Mucosa of descending colon (tissue), 3 donors: ENCODE measurements around the gene ASTN2. TPM values are rescaled to one million over a fixed set of nuclear protein-coding genes. Genes with fewer than 3 reads are reported as not detected.

ENCODE experiments used
- ATAC-seq: fragments of 200-7000 bp; cut with Tn5 transposase; one replicate; pipeline ENCODE4 v1.9.1; 2020; ENCODE audit warnings: mild to moderate bottlenecking, moderate library complexity
- DNase-seq, 3 donors: peaks; one replicate each; pipeline ENCODE4 v3.0.0-alpha.2; 2020
- H3K36me3 ChIP-seq: fragments of 200-600 bp; one replicate; pipeline ENCODE4 v1.8.0; 2021; ENCODE audit warnings: low read depth, mild to moderate bottlenecking
- H3K4me1 ChIP-seq: fragments of 200-600 bp; one replicate; pipeline ENCODE4 v1.8.0; 2021; ENCODE audit warnings: low read depth, mild to moderate bottlenecking
- H3K4me3 ChIP-seq: fragments of 200-600 bp; one replicate; pipeline ENCODE4 v1.8.0; 2021; ENCODE audit warnings: mild to moderate bottlenecking
- H3K9me3 ChIP-seq: fragments of 200-600 bp; one replicate; pipeline ENCODE4 v1.8.0; 2021; ENCODE audit warnings: mild to moderate bottlenecking
- CTCF ChIP-seq: fragments of 200-600 bp; IDR thresholded peaks from one replicate; pipeline ENCODE4 v1.8.0; 2022; ENCODE audit warnings: antibody characterized with exemption, mild to moderate bottlenecking
- intact Hi-C, 2 donors: fragments of 100-400 bp; cut with DNase I in 1 of 2; cut with micrococcal nuclease in 1 of 2; formaldehyde crosslinking; loops; one replicate each; pipeline versions ENCODE4 v1.11.0 to v1.11.1; 2022; cut with DNase I, micrococcal nuclease
- total RNA-seq, 3 donors: library from RNA; stranded (reverse); fragmentation: NEBNext Ultra II Directional in 2 of 3; extraction: Animal tissue kit (Norgen Biotek cat#: 25700) in 2 of 3; gene quantifications; one replicate each; pipeline versions ENCODE4 v1.2.1 to v1.2.4, GENCODE V29; 2021 to 2023
- donor health status: DM: no; HTN: no; CAD: no; lungs with moderate emphysema.
- donor health status: DM: no; HTN: no; CAD: no.
- donor health status: DM: no; HTN: yes; CAD: no.

The ASTN2 gene
- total RNA-seq, 3 donors from 2014 or later: 3.5 to 6.1 (median 5.4) TPM

GRCh38 chr9:117278471-117279035 is 136.3 kb downstream of the ASTN2 start:
- intact Hi-C loops: no loop called here
- Histone ChIP-seq H3K36me3 (no peaks in the 10 kb centered on the region), H3K4me1 (no peaks in the 10 kb centered on the region), H3K9me3 (no peaks in the 10 kb centered on the region), H3K4me3 (no peak overlapping the region)
- no peak for ATAC-seq
- no peak for TF ChIP-seq CTCF
- no peak for DNase-seq

- Histone ChIP-seq H3K36me3 (no peaks in the 10 kb centered on the region), H3K9me3 (no peaks in the 10 kb centered on the region), H3K4me3 (no peak overlapping the region), H3K4me1 (no peaks in the 10 kb centered on the region)
- DNase-seq: no peak
- intact Hi-C loops: no loop called here
- no peak for TF ChIP-seq CTCF
- ATAC-seq: no peak
Measured at GRCh38 chr9:117278020-117278419, 136.8 kb downstream of the ASTN2 start.

DNA sequence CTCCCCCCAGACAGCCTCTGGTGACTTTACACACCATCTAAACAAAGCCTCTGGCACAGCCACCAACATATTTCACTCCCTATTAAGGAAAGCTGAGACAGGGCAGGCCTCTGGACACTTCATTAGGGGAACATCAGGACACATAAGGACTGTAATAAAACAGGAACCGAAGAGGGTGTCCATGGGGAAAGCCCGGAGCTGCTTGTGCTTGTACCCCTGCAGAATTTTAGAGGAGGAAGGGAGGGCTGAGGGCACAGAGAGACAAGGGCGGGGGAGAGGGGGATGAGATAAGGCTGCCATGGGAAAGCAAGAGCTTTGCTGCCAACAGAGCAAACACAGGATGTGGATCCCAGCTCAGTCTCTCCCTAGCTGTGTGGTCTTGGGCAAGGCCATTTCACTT is 138.4 kb downstream of the ASTN2 start:
- intact Hi-C loops: no loop called here
- DNase-seq (no peak), ATAC-seq (no peak)
- no peaks in the 10 kb centered on the region for H3K9me3 ChIP-seq
- TF ChIP-seq CTCF: no peak
- no peaks in the 10 kb centered on the region for H3K36me3 ChIP-seq
- no peaks in the 10 kb centered on the region for H3K4me1 ChIP-seq
- no peak overlapping the region for H3K4me3 ChIP-seq

- H3K4me3 ChIP-seq: no peak overlapping the region
- H3K36me3 ChIP-seq: no peaks in the 10 kb centered on the region
- H3K4me1 ChIP-seq: no peaks in the 10 kb centered on the region
- H3K9me3 ChIP-seq: no peaks in the 10 kb centered on the region
- ATAC-seq (no peak), DNase-seq (no peak)
- no peak for TF ChIP-seq CTCF
- intact Hi-C loops: no loop called here
Measured at GRCh38 chr9:117273612-117274011, 141.2 kb downstream of the ASTN2 start.

GRCh38 chr9:117268847-117269446 is 145.9 kb downstream of the ASTN2 start:
- Histone ChIP-seq H3K36me3 (no peaks in the 10 kb centered on the region), H3K4me1 (no peaks in the 10 kb centered on the region)
- TF ChIP-seq CTCF: no peak

More at GRCh38 chr9:117268847-117269446, 145.9 kb downstream of the ASTN2 start:
- Histone ChIP-seq H3K4me3 (no peak overlapping the region), H3K9me3 (no peaks in the 10 kb centered on the region)
- ATAC-seq (no peak), DNase-seq (no peak)
- intact Hi-C loops: no loop called here
